Spleen (tissue), 11 donors: ENCODE measurements around the gene NR4A2. TPM values are rescaled to one million over a fixed set of nuclear protein-coding genes. Genes with fewer than 3 reads are reported as not detected.

Experiments used
- DNase-seq: peaks from one replicate; pipeline ENCODE4 v3.0.0-alpha.2; 2020
- H3K27ac ChIP-seq, 8 donors: fragments of 200-600 bp; sonication (generic) in 7 of 8; 1 replicate in 4 of 8; 2 replicates in 4 of 8; pipeline versions ENCODE4 v1.5.0 to v1.8.0; 2016 to 2021; ENCODE audit warnings: inconsistent platforms in 4 of 8, mild to moderate bottlenecking in 4 of 8, moderate library complexity in 1 of 8
- H3K27me3 ChIP-seq, 7 donors: fragments of 200-600 bp; sonication (generic) in 6 of 7; replicated peaks in 1 of 7; 1 replicate in 4 of 7; 2 replicates in 3 of 7; pipeline versions ENCODE4 v1.5.0 to v1.8.0; 2016 to 2021; ENCODE audit warnings: inconsistent platforms in 3 of 7, mild to moderate bottlenecking in 1 of 7
- H3K36me3 ChIP-seq, 6 donors: fragments of 200-600 bp; sonication (generic) in 5 of 6; 1 replicate in 4 of 6; 2 replicates in 2 of 6; pipeline versions ENCODE4 v1.5.0 to v1.8.0; 2016 to 2021; ENCODE audit warnings: inconsistent platforms in 2 of 6
- H3K4me1 ChIP-seq, 6 donors: fragments of 200-600 bp; sonication (generic) in 5 of 6; 1 replicate in 3 of 6; 2 replicates in 3 of 6; pipeline versions ENCODE4 v1.5.0 to v1.8.0; 2016 to 2021; ENCODE audit warnings: inconsistent platforms in 3 of 6
- H3K4me3 ChIP-seq, 8 donors: fragments of 200-600 bp; sonication (generic) in 7 of 8; 1 replicate in 4 of 8; 2 replicates in 4 of 8; pipeline versions ENCODE4 v1.5.0 to v1.8.0; 2016 to 2021; ENCODE audit warnings: inconsistent platforms in 4 of 8, mild to moderate bottlenecking in 4 of 8, moderate library complexity in 2 of 8
- H3K9me3 ChIP-seq, 8 donors: fragments of 200-600 bp; sonication (generic) in 7 of 8; 1 replicate in 4 of 8; 2 replicates in 4 of 8; pipeline versions ENCODE4 v1.5.0 to v1.8.0; 2016 to 2021; ENCODE audit warnings: inconsistent platforms in 4 of 8
- CTCF ChIP-seq, 11 experiments: fragments of 200-600 bp in 7 of 11; fragments of 450-650 bp in 4 of 11; sonication (generic) in 4 of 11; IDR thresholded peaks in 8 of 11; conservative IDR thresholded peaks in 3 of 11; 1 replicate in 7 of 11; 2 replicates in 4 of 11; pipeline versions ENCODE4 v1.4.0 to v1.8.0; 2016 to 2021; ENCODE audit warnings: antibody characterized with exemption in 11 of 11, inconsistent platforms in 4 of 11, mild to moderate bottlenecking in 1 of 11
- POLR2A ChIP-seq, 3 donors: fragments of 450-650 bp; IDR thresholded peaks; one replicate each; pipeline ENCODE4 v1.5.1; 2017; ENCODE audit warnings: antibody characterized with exemption in 3 of 3, mild to moderate bottlenecking in 1 of 3
- POLR2AphosphoS5 ChIP-seq, 3 donors: sonication (generic); formaldehyde crosslinking; IDR thresholded peaks; one replicate each; pipeline ENCODE4 v1.5.1; 2017; ENCODE audit warnings: antibody characterized with exemption in 3 of 3
- WGBS, 5 donors: extraction: QIAGEN DNeasy Blood & Tissue Kit in 3 of 5; methylation state at CpG; one replicate each; pipeline versions ENCODE4 v1.1.5 to v1.1.7; 2013 to 2018; 5-methylcytosine and 5-hydroxymethylcytosine counted together
- intact Hi-C: fragments of 100-400 bp; cut with DNase I; formaldehyde crosslinking; loops from one replicate; pipeline ENCODE4 v1.15.0; 2023; ENCODE audit warnings: low total_unique reads
- polyA plus RNA-seq, 3 donors: library from polyadenylated mRNA; stranded (reverse); fragments of 200-250 nt; gene quantifications; one replicate each; pipeline ENCODE4 v1.2.1, GENCODE V29; 2013
- total RNA-seq, 7 donors: library from RNA; depleted of rRNA in 3 of 7; stranded (reverse); fragments of >200 nt in 3 of 7; fragmentation: NEBNext Ultra II Directional in 4 of 7; extraction: Animal tissue kit (Norgen Biotek cat#: 25700) in 4 of 7; gene quantifications; one replicate each; pipeline versions ENCODE4 v1.1.0 to v1.2.1, GENCODE V29; 2016 to 2021
- donor health status: healthy with polysubstance abuse.
- donor health status: DM: no; HTN: no; CAD: no; lungs with moderate emphysema.
- donor health status: DM: no; HTN: no; CAD: no.
- donor health status: Bipolar disorder and iron deficiency.
- donor health status: healthy.
- donor health status: DM: no; HTN: no; CAD: no.
- donor health status: DM: yes; HTN: yes; CAD: no.

Gene NR4A2
- total and polyA plus RNA-seq, 10 donors, result 0.56 to 13.1 (median 2.8) TPM

GRCh38 chr2:156366753-156367152 is 34.2 kb upstream of the NR4A2 start:
- Histone ChIP-seq H3K4me1 (no peaks in the 10 kb centered on the region), H3K27me3 (no peaks in the 10 kb centered on the region), H3K4me3 (no peak overlapping the region), H3K9me3 (no peaks in the 10 kb centered on the region), H3K27ac (no peak overlapping the region), H3K36me3 (no peaks in the 10 kb centered on the region)
- TF ChIP-seq POLR2AphosphoS5 (IDR thresholded peaks at IDR 0.05) (no peak), CTCF (IDR thresholded peaks at IDR 0.05 in 8 of 11, conservative IDR thresholded peaks at IDR 0.05 in 3 of 11) (no peak), POLR2A (IDR thresholded peaks at IDR 0.05) (no peak)
- intact Hi-C loops, result no loop called here
- 92 to 97% (median 92%) methylated on average over 4 of the region's 4 CpGs for WGBS, 5 donors
- no peak for DNase-seq

DNA sequence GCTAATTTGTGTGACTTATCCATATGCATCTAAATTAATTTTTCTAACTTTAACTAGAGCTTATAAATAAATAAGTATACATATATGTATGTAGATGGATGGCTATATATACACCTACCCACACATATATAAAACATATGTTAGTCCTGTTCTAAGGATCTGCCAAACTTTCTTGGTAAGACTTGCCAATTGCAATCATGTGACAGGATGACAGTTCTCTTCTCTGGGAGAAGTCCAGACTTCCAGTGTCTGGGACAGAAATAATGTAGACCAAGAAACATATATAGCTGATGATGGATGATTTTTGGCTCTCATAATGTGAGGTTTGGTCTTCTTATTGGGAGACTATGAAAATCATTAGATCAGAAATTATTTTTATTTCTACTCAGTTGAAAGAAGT is 30.6 kb upstream of the NR4A2 start:
- no peaks in the 10 kb centered on the region for H3K27me3 ChIP-seq
- intact Hi-C loops, result no loop called here
- no peak overlapping the region for H3K27ac ChIP-seq

DNA sequence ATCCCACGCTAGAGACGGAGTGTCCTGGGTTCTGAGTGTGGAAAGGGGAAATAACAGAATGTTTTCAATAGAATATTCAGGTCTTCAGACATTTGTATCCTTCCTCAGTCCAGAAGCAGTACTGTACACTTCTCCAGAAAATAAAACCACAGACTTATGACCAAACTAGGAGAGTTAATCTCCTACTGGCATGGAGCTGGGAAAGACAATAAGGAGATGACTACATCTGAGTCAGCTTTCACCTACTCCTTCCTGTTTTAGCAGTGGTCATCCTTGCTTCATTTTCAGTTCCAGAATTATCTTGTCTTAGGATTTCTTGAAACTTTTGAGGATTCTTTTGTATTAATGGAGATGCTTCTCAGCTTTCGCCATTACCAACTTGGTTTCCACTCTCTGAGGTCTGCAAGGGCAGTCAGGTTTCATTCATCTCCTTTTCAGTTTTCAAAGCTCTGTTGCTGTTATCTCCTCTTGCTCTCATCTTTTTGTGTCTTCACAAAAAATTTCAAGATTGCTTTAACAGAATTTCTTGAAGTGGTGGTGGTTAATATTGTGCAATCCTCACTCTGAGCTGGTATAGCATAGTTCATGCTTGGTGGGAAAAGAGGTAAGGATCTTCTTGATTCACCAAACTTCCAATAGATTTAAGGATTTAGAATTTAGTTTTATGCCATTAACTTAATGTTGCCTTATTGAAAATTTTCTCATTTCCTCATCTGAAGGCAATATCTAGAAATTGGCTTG is 23.7 kb upstream of the NR4A2 start:
- intact Hi-C loops, result no loop called here

More for the DNA sequence above, 30.6 kb upstream of the NR4A2 start:
- Histone ChIP-seq H3K36me3 (no peaks in the 10 kb centered on the region), H3K4me3 (no peak overlapping the region), H3K4me1 (no peaks in the 10 kb centered on the region), H3K9me3 (no peaks in the 10 kb centered on the region)
- DNase-seq, result no peak
- TF ChIP-seq POLR2AphosphoS5 (IDR thresholded peaks at IDR 0.05), result no peak
- no peak for TF ChIP-seq CTCF (IDR thresholded peaks at IDR 0.05 in 8 of 11, conservative IDR thresholded peaks at IDR 0.05 in 3 of 11)
- TF ChIP-seq POLR2A (IDR thresholded peaks at IDR 0.05), result no peak

More for the DNA sequence above, 23.7 kb upstream of the NR4A2 start:
- DNase-seq, result no peak
- TF ChIP-seq CTCF (IDR thresholded peaks at IDR 0.05 in 8 of 11, conservative IDR thresholded peaks at IDR 0.05 in 3 of 11) (no peak), POLR2A (IDR thresholded peaks at IDR 0.05) (no peak), POLR2AphosphoS5 (IDR thresholded peaks at IDR 0.05) (no peak)
- no peak overlapping the region for H3K4me3 ChIP-seq
- no peaks in the 10 kb centered on the region for H3K9me3 ChIP-seq
- no peaks in the 10 kb centered on the region for H3K27me3 ChIP-seq
- no peaks in the 10 kb centered on the region for H3K4me1 ChIP-seq
- no peak overlapping the region for H3K27ac ChIP-seq
- 84 to 92% (median 91%) methylated on average over 3 of the region's 3 CpGs for WGBS, 5 donors
- H3K36me3 ChIP-seq, result no peaks in the 10 kb centered on the region
